ENCODE measurements around the gene STX3. TPM values are rescaled to one million over a fixed set of nuclear protein-coding genes. Genes with fewer than 3 reads are reported as not detected.

The STX3 gene
- total RNA-seq, 1 experiment from 2014 or later, result 12.1 TPM

GRCh38 chr11:59829358-59829757 is 74.2 kb downstream of the STX3 start:
- ChIA-PET CTCF (interaction anchor here (0.6 to 2.4 kb wide), 6 partner anchors 29 to 421 kb away, joined by 3 to 8 read pairs (median 3); no protein-coding TSS in a partner anchor), POLR2A (no interaction called here)
- TF ChIP-seq CTCF (IDR thresholded peaks at IDR 0.05; ENCODE audit: unreplicated experiment), result no peak
- Mint-ChIP-seq H3K9me3 (ENCODE audit: unreplicated experiment) (no peaks in the 10 kb centered on the region), H3K27me3 (ENCODE audit: insufficient read depth, unreplicated experiment) (no peaks in the 10 kb centered on the region), H3K27ac (ENCODE audit: low read depth, unreplicated experiment) (no peak overlapping the region), H3K4me1 (ENCODE audit: insufficient read depth, unreplicated experiment) (no peaks in the 10 kb centered on the region), H3K36me3 (ENCODE audit: insufficient read depth, unreplicated experiment) (no peaks in the 10 kb centered on the region), H3K4me3 (ENCODE audit: unreplicated experiment) (no peak overlapping the region)
- BruUV-seq (replicated peaks), result no TSS peak
- intact Hi-C loops (cut with micrococcal nuclease), result no loop called here
- DNase-seq (ENCODE audit: unreplicated experiment), result no peak

GRCh38 chr11:59833602-59834001 is 78.4 kb downstream of the STX3 start:
- intact Hi-C loops (cut with micrococcal nuclease), result no loop called here
- Mint-ChIP-seq H3K9me3 (ENCODE audit: unreplicated experiment) (no peaks in the 10 kb centered on the region), H3K36me3 (ENCODE audit: insufficient read depth, unreplicated experiment) (no peaks in the 10 kb centered on the region), H3K4me3 (ENCODE audit: unreplicated experiment) (no peak overlapping the region), H3K27ac (ENCODE audit: low read depth, unreplicated experiment) (no peak overlapping the region), H3K4me1 (ENCODE audit: insufficient read depth, unreplicated experiment) (no peaks in the 10 kb centered on the region), H3K27me3 (ENCODE audit: insufficient read depth, unreplicated experiment) (no peaks in the 10 kb centered on the region)
- ChIA-PET POLR2A (no interaction called here), CTCF (no interaction called here)
- DNase-seq (ENCODE audit: unreplicated experiment), result no peak
- TF ChIP-seq CTCF (IDR thresholded peaks at IDR 0.05; ENCODE audit: unreplicated experiment), result no peak
- BruUV-seq (replicated peaks), result no TSS peak

GRCh38 chr11:59839615-59840014 is 84.4 kb downstream of the STX3 start:
- H3K9me3 Mint-ChIP-seq (ENCODE audit: unreplicated experiment), result no peaks in the 10 kb centered on the region
- ChIA-PET CTCF (no interaction called here), POLR2A (no interaction called here)

GRCh38 chr11:59841514-59841913 is 86.3 kb downstream of the STX3 start:
- H3K36me3 Mint-ChIP-seq (ENCODE audit: insufficient read depth, unreplicated experiment), result no peaks in the 10 kb centered on the region
- BruUV-seq (replicated peaks), result no TSS peak
- no peaks in the 10 kb centered on the region for H3K9me3 Mint-ChIP-seq (ENCODE audit: unreplicated experiment)
- intact Hi-C loops (cut with micrococcal nuclease), result no loop called here
- no peak for DNase-seq (ENCODE audit: unreplicated experiment)
- CTCF ChIA-PET, result interaction anchor here (0.6 kb wide), 1 partner anchor 142 kb away, joined by 3 read pairs; no protein-coding TSS in a partner anchor
- H3K27ac Mint-ChIP-seq (ENCODE audit: low read depth, unreplicated experiment), result no peak overlapping the region
- H3K27me3 Mint-ChIP-seq (ENCODE audit: insufficient read depth, unreplicated experiment), result no peaks in the 10 kb centered on the region
- H3K4me1 Mint-ChIP-seq (ENCODE audit: insufficient read depth, unreplicated experiment), result no peaks in the 10 kb centered on the region
- no peak overlapping the region for H3K4me3 Mint-ChIP-seq (ENCODE audit: unreplicated experiment)
- no peak for TF ChIP-seq CTCF (IDR thresholded peaks at IDR 0.05; ENCODE audit: unreplicated experiment)
- POLR2A ChIA-PET, result no interaction called here

More at GRCh38 chr11:59839615-59840014, 84.4 kb downstream of the STX3 start:
- H3K27ac Mint-ChIP-seq (ENCODE audit: low read depth, unreplicated experiment), result no peak overlapping the region
- no TSS peak for BruUV-seq (replicated peaks)
- no peak overlapping the region for H3K4me3 Mint-ChIP-seq (ENCODE audit: unreplicated experiment)
- intact Hi-C loops (cut with micrococcal nuclease), result no loop called here
- H3K36me3 Mint-ChIP-seq (ENCODE audit: insufficient read depth, unreplicated experiment), result no peaks in the 10 kb centered on the region
- TF ChIP-seq CTCF (IDR thresholded peaks at IDR 0.05; ENCODE audit: unreplicated experiment), result no peak
- no peaks in the 10 kb centered on the region for H3K27me3 Mint-ChIP-seq (ENCODE audit: insufficient read depth, unreplicated experiment)
- H3K4me1 Mint-ChIP-seq (ENCODE audit: insufficient read depth, unreplicated experiment), result no peaks in the 10 kb centered on the region
- DNase-seq (ENCODE audit: unreplicated experiment), result no peak
